ENCODE measurements around the gene BICC1. TPM values are rescaled to one million over a fixed set of nuclear protein-coding genes. Genes with fewer than 3 reads are reported as not detected.

BICC1 gene
- total and polyA plus RNA-seq, 4 donors: 0.82 to 6.1 (median 4.5) TPM

- peak; percentile 55 to 89 for TF ChIP-seq RXRA (IDR thresholded peaks at IDR 0.05)
Observed at GRCh38 chr10:58813573-58813972, 300.9 kb downstream of the BICC1 start (continued).

DNA sequence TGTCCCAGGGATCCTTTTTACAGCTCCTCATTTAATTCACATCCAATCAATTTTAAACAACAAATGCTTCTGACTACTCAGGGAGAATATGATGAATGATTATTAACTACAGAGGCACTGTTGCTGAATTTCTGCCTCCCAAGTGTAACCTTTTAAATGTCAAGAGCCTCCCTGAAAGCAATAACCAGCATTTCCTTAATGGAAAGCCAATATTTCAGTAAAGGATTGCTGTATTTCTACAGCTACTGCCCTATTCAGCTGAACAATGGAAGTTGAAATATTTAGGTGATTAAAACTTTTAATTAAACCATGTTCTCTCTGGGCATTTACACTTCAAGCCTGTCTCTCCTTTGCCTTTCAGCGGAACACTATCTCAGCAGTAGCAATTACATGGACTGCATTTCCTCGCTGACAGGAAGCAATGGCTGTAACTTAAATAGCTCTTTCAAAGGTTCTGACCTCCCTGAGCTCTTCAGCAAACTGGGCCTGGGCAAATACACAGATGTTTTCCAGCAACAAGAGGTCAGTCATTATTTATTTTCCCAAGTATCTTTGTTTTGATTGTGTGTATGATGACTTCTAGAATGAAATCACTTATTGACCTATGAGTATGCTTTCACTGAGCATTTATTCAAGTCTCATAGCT lies 304.7 kb downstream of the BICC1 start:
- Histone ChIP-seq H3K9ac (ENCODE audit: low read depth in 1 of 2, low read length in 2 of 2) (no peak overlapping the region), H3K36me3 (ENCODE audit: control insufficient read depth in 4 of 4, insufficient read depth in 3 of 4, low read depth in 1 of 4, low read length in 3 of 4) (peaks cover 0 to 2% (median 0%) of the 10 kb centered on the region in 4 donors), H3K4me1 (ENCODE audit: control insufficient read depth in 4 of 4, insufficient read depth in 4 of 4, low read length in 3 of 4) (peaks cover 2 to 52% (median 43%) of the 10 kb centered on the region in 4 donors), H3K4me3 (ENCODE audit: low read depth in 1 of 3, low read length in 3 of 3) (no peak overlapping the region), H3K27ac (ENCODE audit: low read depth in 1 of 2, low read length in 2 of 2) (peak overlapping the region; percentile 53 to 75), H3K27me3 (ENCODE audit: control insufficient read depth in 4 of 4, insufficient read depth in 4 of 4, low read length in 3 of 4) (no peaks in the 10 kb centered on the region), H3K9me3 (ENCODE audit: control insufficient read depth in 4 of 4, low read length in 3 of 4) (no peaks in the 10 kb centered on the region)
- 23% methylated on average over 2 of the region's 2 CpGs for WGBS
- TF ChIP-seq RXRA (IDR thresholded peaks at IDR 0.05) (peak; percentile 89 to 93), REST (IDR thresholded peaks at IDR 0.05) (peak; percentile 73), NR2F2 (IDR thresholded peaks at IDR 0.05) (peak; percentile 99), JUND (IDR thresholded peaks at IDR 0.05) (peak; percentile 67 to 71), TAF1 (conservative IDR thresholded peaks at IDR 0.05) (no peak), CTCF (IDR thresholded peaks at IDR 0.05; ENCODE audit: low read depth, low read length, missing input control) (no peak), HNF4A (conservative IDR thresholded peaks at IDR 0.05) (peak; percentile 71 to 77), RAD21 (IDR thresholded peaks at IDR 0.05) (peak; percentile 45 to 62), HNF4G (IDR thresholded peaks at IDR 0.05) (peak; percentile 38), EGR1 (IDR thresholded peaks at IDR 0.05; ENCODE audit: low read depth in 2 of 2) (peak in 1 of 2 donors; percentile 41), YY1 (IDR thresholded peaks at IDR 0.05) (peak; percentile 92), MAX (IDR thresholded peaks at IDR 0.05) (peak; percentile 83), FOXA1 (IDR thresholded peaks at IDR 0.05) (peak; percentile 59), FOXA2 (IDR thresholded peaks at IDR 0.05) (peak; percentile 78), SP1 (IDR thresholded peaks at IDR 0.05) (peak; percentile 85), GABPA (IDR thresholded peaks at IDR 0.05 in 1 of 2, conservative IDR thresholded peaks at IDR 0.05 in 1 of 2) (peak; percentile 7 to 9)
- TF ChIP-seq, protein P1, sequence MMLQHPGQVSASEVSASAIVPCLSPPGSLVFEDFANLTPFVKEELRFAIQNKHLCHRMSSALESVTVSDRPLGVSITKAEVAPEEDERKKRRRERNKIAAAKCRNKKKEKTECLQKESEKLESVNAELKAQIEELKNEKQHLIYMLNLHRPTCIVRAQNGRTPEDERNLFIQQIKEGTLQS (IDR thresholded peaks at IDR 0.05): no peak
- TF ChIP-seq, protein P2, sequence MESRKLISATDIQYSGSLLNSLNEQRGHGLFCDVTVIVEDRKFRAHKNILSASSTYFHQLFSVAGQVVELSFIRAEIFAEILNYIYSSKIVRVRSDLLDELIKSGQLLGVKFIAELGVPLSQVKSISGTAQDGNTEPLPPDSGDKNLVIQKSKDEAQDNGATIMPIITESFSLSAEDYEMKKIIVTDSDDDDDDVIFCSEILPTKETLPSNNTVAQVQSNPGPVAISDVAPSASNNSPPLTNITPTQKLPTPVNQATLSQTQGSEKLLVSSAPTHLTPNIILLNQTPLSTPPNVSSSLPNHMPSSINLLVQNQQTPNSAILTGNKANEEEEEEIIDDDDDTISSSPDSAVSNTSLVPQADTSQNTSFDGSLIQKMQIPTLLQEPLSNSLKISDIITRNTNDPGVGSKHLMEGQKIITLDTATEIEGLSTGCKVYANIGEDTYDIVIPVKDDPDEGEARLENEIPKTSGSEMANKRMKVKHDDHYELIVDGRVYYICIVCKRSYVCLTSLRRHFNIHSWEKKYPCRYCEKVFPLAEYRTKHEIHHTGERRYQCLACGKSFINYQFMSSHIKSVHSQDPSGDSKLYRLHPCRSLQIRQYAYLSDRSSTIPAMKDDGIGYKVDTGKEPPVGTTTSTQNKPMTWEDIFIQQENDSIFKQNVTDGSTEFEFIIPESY (IDR thresholded peaks at IDR 0.05): peak; percentile 65
- DNase-seq (ENCODE audit: low spot score): no peak

Data from liver (tissue), 9 donors.